SU-DHL-6 (cell line): ENCODE measurements around the gene TTLL1.

Source experiments
- H2AFZ ChIP-seq: fragments of 200-600 bp; sonication (generic); 2 replicates; pipeline ENCODE4 v1.6.1; 2014; ENCODE audit warnings: low read depth, mild to moderate bottlenecking, moderate library complexity, mixed read lengths, antibody characterized with exemption, low read length; ENCODE audit not compliant: severe bottlenecking
- H3F3A ChIP-seq: fragments of 200-600 bp; shearing (Covaris generic); 2 replicates; pipeline ENCODE4 v1.6.0; 2016; ENCODE audit warnings: antibody characterized with exemption, mild to moderate bottlenecking; ENCODE audit not compliant: insufficient read depth
- H3K27ac ChIP-seq: fragments of 200-600 bp; sonication (generic); 2 replicates; pipeline ENCODE4 v1.5.1; 2016; ENCODE audit warnings: low read depth, mild to moderate bottlenecking, low read length, moderate library complexity, mixed read lengths
- H3K27me3 ChIP-seq: fragments of 200-600 bp; sonication (generic), shearing (Covaris generic); 2 replicates; pipeline ENCODE4 v1.6.0; 2014; ENCODE audit warnings: mild to moderate bottlenecking, low read length
- H3K36me3 ChIP-seq: fragments of 200-600 bp; sonication (generic); 2 replicates; pipeline ENCODE4 v1.6.1; 2014; ENCODE audit warnings: mild to moderate bottlenecking, low read length, mixed read lengths
- H3K4me2 ChIP-seq: fragments of 300-600, 200-600 bp; shearing (Covaris generic), sonication (generic); 2 replicates; pipeline ENCODE4 v1.6.0; 2014; ENCODE audit warnings: low read length, low read depth, mild to moderate bottlenecking; ENCODE audit not compliant: poor library complexity, severe bottlenecking
- H3K4me3 ChIP-seq: fragments of 200-600 bp; sonication (generic); 2 replicates; pipeline ENCODE4 v1.5.1; 2014; ENCODE audit warnings: antibody characterized with exemption, low read length, mild to moderate bottlenecking, mixed read lengths; ENCODE audit not compliant: insufficient read depth, poor library complexity, severe bottlenecking
- H3K79me2 ChIP-seq: fragments of 200-600 bp; sonication (generic); 2 replicates; pipeline ENCODE4 v1.6.1; 2014; ENCODE audit warnings: mild to moderate bottlenecking, low read length, moderate library complexity; ENCODE audit not compliant: insufficient read depth
- H3K9ac ChIP-seq: fragments of 200-600 bp; sonication (generic); 2 replicates; pipeline ENCODE4 v1.7.0; 2014; ENCODE audit warnings: mild to moderate bottlenecking, low read length
- H3K9me2 ChIP-seq: fragments of 200-600 bp; sonication (generic); replicated peaks from 2 replicates; pipeline ENCODE4 v1.6.1; 2014; ENCODE audit warnings: low read length; ENCODE audit not compliant: insufficient read depth
- H3K9me3 ChIP-seq: fragments of 200-600 bp; sonication (generic); 2 replicates; pipeline ENCODE4 v1.6.1; 2014; ENCODE audit warnings: low read length, mixed read lengths; ENCODE audit not compliant: insufficient read depth
- H4K20me1 ChIP-seq: fragments of 200-600 bp; sonication (generic); 2 replicates; pipeline ENCODE4 v1.6.1; 2014; ENCODE audit warnings: low read depth, mild to moderate bottlenecking, antibody characterized with exemption, low read length, moderate library complexity, mixed read lengths
- CTCF ChIP-seq: fragments of 200-600 bp; sonication (generic); IDR thresholded peaks from one replicate; pipeline ENCODE4 v1.5.1; 2017; ENCODE audit warnings: antibody characterized with exemption, mild to moderate bottlenecking, low read length, moderate library complexity; ENCODE audit not compliant: insufficient read depth, poor library complexity, severe bottlenecking
- EZH2phosphoT487 ChIP-seq: fragments of 200-600 bp; sonication (generic), shearing (Covaris generic); conservative IDR thresholded peaks from 2 replicates; pipeline ENCODE4 v1.6.1; 2018; ENCODE audit warnings: mild to moderate bottlenecking, antibody characterized with exemption, low read length, moderate library complexity, mixed read lengths

Gene TTLL1

GRCh38 chr22:43118953-43119458 is 29.8 kb upstream of the TTLL1 start:
- Histone ChIP-seq H2AFZ (no peak overlapping the region), H4K20me1 (no peaks in the 10 kb centered on the region), H3K9me2 (no peaks in the 10 kb centered on the region), H3K9ac (peak overlapping the region; percentile 13; the same call in 1 of the 2 replicates), H3K9me3 (no peaks in the 10 kb centered on the region), H3K4me2 (peak overlapping the region; percentile 32), H3K79me2 (no peaks in the 10 kb centered on the region), H3K27me3 (no peaks in the 10 kb centered on the region), H3F3A (no peaks in the 10 kb centered on the region), H3K36me3 (no peaks in the 10 kb centered on the region), H3K27ac (peak overlapping the region; percentile 25; the same call in 1 of the 2 replicates), H3K4me3 (no peak overlapping the region)
- no peak for TF ChIP-seq CTCF
- TF ChIP-seq EZH2phosphoT487: no peak

DNA sequence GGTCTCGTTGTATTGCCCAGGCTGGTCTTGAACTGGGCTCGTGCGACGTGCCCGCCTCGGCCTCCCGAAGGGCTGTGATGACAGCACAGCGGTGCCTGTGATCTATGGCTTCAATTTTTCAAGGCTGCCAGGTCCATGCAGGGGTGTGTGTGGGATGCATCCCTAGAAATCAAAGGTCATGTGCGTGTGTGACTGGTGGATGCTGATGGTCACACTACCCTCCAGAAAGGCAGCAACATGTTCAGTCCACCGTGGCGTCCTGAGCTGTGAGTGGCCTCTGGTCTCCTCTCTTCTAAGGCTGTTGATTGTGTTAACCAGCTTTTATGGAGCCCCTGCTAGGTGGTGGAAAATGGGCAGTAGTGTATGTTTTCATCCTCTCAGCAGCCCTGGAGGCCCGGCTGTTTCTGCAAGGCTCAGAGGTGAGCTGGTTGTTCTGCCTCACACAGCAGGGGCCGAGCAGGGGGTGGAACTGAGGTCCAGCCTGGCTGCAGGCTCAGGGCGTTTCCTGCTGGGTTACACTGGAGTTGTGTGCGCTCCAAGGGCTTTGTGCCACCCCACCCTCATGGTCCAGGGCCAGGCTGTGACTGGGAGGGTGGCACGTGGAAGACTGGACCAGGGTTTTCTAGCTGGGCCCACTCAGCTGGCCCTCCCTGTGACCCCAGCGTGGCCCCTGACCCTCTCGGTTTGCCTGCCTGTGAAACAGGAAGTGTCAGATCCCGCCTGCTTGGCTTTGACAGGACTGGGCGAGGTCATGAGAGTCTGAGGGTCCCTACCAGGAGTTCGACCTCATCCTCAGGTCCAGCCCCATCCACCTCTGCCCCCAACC is 29.0 kb upstream of the TTLL1 start:
- Histone ChIP-seq H3K27ac (peak overlapping the region; percentile 25; the same call in 1 of the 2 replicates), H3K79me2 (no peaks in the 10 kb centered on the region)

DNA sequence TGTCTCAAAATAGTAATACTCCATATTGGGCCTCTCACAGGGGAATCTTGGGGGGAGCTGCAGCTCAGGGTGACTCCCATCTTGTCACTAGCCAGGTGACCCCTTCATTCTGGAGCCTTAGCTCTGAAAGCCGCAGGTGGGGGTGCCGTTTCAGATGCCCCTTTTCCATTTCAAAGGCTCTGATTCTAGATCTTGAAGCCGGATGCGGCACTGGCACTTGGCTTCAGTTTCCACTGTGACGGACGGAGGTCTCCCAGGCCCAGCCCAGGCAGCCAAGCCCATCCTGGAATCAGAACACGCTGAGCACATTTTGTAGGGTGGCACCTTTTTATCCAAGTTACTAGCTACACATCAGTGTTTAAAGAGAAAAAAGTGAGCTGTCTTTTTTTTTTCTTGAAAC is 27.7 kb upstream of the TTLL1 start:
- Histone ChIP-seq H3K4me3 (no peak overlapping the region), H3K79me2 (no peaks in the 10 kb centered on the region), H3K36me3 (no peaks in the 10 kb centered on the region), H3K9me2 (no peaks in the 10 kb centered on the region), H3K9me3 (no peaks in the 10 kb centered on the region), H2AFZ (no peak overlapping the region), H4K20me1 (no peaks in the 10 kb centered on the region), H3K27ac (no peak overlapping the region), H3K4me2 (no peak overlapping the region), H3K9ac (no peak overlapping the region), H3F3A (peaks cover 1% of the 10 kb centered on the region; the same call in 1 of the 2 replicates), H3K27me3 (no peaks in the 10 kb centered on the region)
- no peak for TF ChIP-seq EZH2phosphoT487
- TF ChIP-seq CTCF: no peak

More for the DNA sequence above, 29.0 kb upstream of the TTLL1 start:
- Histone ChIP-seq H3K9ac (peak overlapping the region; percentile 13; the same call in 1 of the 2 replicates), H3K9me2 (no peaks in the 10 kb centered on the region), H3K4me2 (peak overlapping the region; percentile 32), H3K4me3 (no peak overlapping the region), H4K20me1 (no peaks in the 10 kb centered on the region), H3K27me3 (no peaks in the 10 kb centered on the region), H3K36me3 (no peaks in the 10 kb centered on the region), H2AFZ (peak overlapping the region; percentile 12), H3F3A (no peaks in the 10 kb centered on the region), H3K9me3 (no peaks in the 10 kb centered on the region)
- TF ChIP-seq EZH2phosphoT487 (no peak), CTCF (no peak)
